MG63 (cell line): ENCODE measurements around the gene PALM3. TPM values are rescaled to one million over a fixed set of nuclear protein-coding genes. Genes with fewer than 3 reads are reported as not detected.
A peak's percentile ranks its signal among the peaks of the same experiment; 100 is the strongest.

ENCODE experiments used
- DNase-seq: peaks from one replicate; pipeline ENCODE4 v3.0.0-alpha.2; 2020
- H3K27me3 ChIP-seq: fragments of 250-450 bp; sonication (Bioruptor Pico); 2 replicates; pipeline ENCODE4 v1.5.1; 2020; ENCODE audit warnings: mild to moderate bottlenecking, moderate library complexity
- H3K36me3 ChIP-seq: fragments of 250-450 bp; sonication (Bioruptor Pico); 2 replicates; pipeline ENCODE4 v1.5.1; 2020; ENCODE audit warnings: mild to moderate bottlenecking, moderate library complexity
- H3K4me3 ChIP-seq: fragments of 250-450 bp; sonication (Bioruptor Pico); 2 replicates; pipeline ENCODE4 v1.5.1; 2020; ENCODE audit warnings: mild to moderate bottlenecking, moderate library complexity
- H3K9me3 ChIP-seq: fragments of 250-450 bp; sonication (Bioruptor Pico); 2 replicates; pipeline ENCODE4 v1.5.1; 2020; ENCODE audit warnings: mild to moderate bottlenecking, moderate library complexity
- total RNA-seq: library from RNA; depleted of rRNA; stranded (reverse); fragments of >200 nt; shearing (Covaris generic); gene quantifications from 2 replicates; pipeline ENCODE4 v1.2.3, GENCODE V29; 2014; ENCODE audit warnings: low replicate concordance

PALM3 gene
- total RNA-seq, 1 experiment from 2014 or later: not detected

- Histone ChIP-seq H3K9me3 (no peaks in the 10 kb centered on the region), H3K4me3 (peak within 1 kb of the TSS; percentile 64), H3K27me3 (peaks cover 7% of the 10 kb centered on the region), H3K36me3 (no peaks in the 10 kb centered on the region)
- no peak for DNase-seq
Observed at GRCh38 chr19:14072535-14073260, 10.8 kb upstream of the PALM3 start, which contains the start of gene MISP3. TSS of gene MISP3 (plus strand) at chr19:14072786. CDS start at chr19:14073310, 524 bp downstream.

DNA sequence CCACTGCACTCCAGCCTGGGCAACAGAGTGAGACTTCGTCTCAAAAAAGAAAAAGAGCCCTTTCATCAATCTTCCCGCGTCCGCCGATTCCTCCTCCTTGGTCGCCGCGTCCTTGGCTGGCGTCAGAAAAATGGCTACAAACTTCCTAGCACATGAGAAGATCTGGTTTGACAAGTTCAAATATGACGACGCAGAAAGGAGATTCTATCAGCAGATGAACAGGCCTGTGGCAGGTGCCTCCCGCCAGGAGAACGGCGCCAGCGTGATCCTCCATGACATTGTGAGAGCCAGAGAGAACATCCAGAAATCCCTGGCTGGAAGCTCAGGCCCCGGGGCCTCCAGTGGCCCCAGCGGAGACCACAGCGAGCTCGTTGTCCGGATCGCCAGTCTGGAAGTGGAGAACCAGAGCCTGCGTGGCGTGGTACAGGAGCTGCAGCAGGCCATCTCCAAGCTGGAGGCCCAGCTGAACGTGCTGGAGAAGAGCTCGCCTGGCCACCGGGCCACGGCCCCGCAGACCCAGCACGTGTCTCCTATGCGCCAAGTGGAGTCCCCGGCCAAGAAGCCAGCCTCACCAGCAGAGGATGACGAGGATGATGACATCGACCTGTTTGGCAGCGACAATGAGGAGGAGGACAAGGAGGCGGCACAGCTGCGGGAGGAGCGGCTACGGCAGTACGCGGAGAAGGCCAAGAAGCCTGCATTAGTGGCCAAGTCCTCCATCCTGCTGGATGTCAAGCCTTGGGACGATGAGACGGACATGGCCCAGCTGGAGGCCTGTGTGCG lies 8.6 kb upstream of the PALM3 start:
- no peaks in the 10 kb centered on the region for H3K36me3 ChIP-seq
- peaks cover 7% of the 10 kb centered on the region for H3K27me3 ChIP-seq
- H3K4me3 ChIP-seq: no peak overlapping the region
- no peaks in the 10 kb centered on the region for H3K9me3 ChIP-seq
- DNase-seq: no peak

DNA sequence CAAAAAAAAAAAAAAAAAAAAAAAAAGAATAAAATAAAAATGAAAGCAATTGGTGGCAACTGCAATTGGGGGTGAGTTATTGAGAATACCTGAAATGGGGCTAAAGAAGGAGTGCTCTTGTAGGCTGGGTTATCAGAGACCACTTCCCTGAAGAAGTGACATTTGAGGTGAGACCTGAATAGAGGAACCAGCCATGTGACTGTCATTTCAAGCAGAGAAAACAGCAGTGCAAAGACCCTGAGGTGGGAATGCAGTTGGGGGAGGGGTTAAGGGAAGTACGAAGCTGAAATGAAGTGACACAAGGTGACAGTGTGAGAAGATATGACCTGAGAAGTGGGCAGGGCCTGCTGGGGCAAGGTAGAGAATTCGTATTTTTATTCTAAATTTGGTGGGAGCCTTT lies 4.3 kb upstream of the PALM3 start:
- Histone ChIP-seq H3K9me3 (no peaks in the 10 kb centered on the region), H3K27me3 (no peaks in the 10 kb centered on the region), H3K36me3 (no peaks in the 10 kb centered on the region), H3K4me3 (no peak overlapping the region)
- DNase-seq: no peak

GRCh38 chr19:14063105-14063504 lies 1.2 kb upstream of the PALM3 start:
- DNase-seq: no peak
- Histone ChIP-seq H3K36me3 (no peaks in the 10 kb centered on the region), H3K27me3 (peaks cover 17% of the 10 kb centered on the region), H3K9me3 (no peaks in the 10 kb centered on the region), H3K4me3 (no peak overlapping the region)

DNA sequence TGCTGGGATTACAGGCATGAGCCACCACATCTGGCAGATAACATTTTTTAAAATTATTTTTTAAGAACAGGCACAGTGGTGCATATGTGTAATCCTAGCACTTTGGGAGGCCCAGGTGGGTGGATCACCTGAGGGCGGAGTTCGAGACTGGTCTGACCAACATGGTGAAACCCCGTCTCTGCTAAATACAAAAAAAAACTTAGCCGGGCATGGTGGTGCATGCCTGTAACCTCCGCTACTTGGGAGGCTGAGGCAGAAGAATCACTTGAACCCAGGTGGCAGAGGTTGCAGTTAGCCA lies 631 bp upstream of the PALM3 start:
- Histone ChIP-seq H3K36me3 (no peaks in the 10 kb centered on the region), H3K4me3 (no peak overlapping the region), H3K27me3 (peaks cover 17% of the 10 kb centered on the region), H3K9me3 (no peaks in the 10 kb centered on the region)
- no peak for DNase-seq

DNA sequence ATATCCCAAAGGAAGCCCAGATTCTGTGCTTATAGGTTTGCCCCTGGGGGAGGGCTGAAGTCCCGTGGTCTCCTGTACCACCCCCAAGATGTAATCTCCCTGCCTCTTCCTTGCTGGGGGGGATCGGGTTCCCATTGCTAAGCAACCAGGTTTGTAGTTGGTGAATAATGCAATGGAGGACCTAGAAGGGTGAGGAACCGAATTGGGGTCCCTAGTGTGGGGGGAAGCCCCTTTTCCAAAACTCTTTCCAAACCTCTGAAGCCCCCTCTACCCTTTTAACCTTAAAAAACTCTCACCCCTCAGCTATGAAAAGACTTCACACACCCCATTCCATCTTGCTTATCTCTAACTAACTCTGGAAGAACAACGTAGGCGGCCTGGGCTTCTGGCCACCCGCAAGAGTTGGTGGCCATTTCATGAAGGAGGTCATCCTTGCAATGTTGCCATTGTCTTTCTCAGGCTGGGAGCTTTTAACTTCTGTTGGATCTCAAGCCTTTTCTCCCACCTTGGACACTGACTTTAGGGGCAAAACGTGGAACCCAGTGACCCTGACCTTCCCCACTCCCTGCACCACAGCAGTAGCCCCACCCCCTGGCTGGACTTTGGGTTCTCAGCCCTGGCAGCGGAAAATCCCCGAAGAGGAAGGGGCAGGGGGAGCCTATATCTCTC lies 661 bp downstream of the PALM3 start:
- Histone ChIP-seq H3K4me3 (no peak overlapping the region), H3K27me3 (peaks cover 17% of the 10 kb centered on the region), H3K36me3 (no peaks in the 10 kb centered on the region), H3K9me3 (no peaks in the 10 kb centered on the region)
- no peak for DNase-seq

DNA sequence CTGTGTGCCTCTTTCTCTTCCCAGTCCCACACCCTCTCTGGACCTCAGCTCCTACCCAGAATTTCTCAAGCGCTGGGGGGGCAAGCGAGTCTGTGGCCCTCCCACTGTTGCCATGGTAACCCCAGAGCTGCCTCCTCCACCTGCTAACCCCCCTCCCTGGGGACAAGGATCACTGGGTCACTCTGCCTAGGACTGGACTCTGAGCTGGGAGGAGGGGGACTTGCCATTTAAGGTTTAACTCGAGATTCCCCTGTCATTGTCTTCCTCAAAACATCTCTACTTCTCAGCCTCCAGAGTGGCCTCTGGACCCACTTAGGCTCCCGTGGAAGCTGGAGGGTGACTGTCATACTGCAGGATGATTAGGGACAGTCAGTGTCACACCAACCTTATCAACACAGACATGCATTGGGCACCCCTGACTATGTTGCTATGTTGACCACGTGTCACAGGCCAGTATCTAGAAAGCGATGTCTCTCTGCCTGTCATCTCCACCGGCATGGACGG lies 2.2 kb downstream of the PALM3 start:
- H3K27me3 ChIP-seq: peaks cover 17% of the 10 kb centered on the region
- H3K4me3 ChIP-seq: no peak overlapping the region
- no peaks in the 10 kb centered on the region for H3K9me3 ChIP-seq
- H3K36me3 ChIP-seq: no peaks in the 10 kb centered on the region
- no peak for DNase-seq

GRCh38 chr19:14059093-14059480 lies 2.8 kb downstream of the PALM3 start:
- Histone ChIP-seq H3K27me3 (peaks cover 17% of the 10 kb centered on the region), H3K4me3 (no peak overlapping the region), H3K36me3 (no peaks in the 10 kb centered on the region), H3K9me3 (no peaks in the 10 kb centered on the region)
- no peak for DNase-seq

GRCh38 chr19:14058182-14059092 lies 3.4 kb downstream of the PALM3 start:
- H3K9me3 ChIP-seq: no peaks in the 10 kb centered on the region
- no peak overlapping the region; the same call in 1 of the 2 replicates for H3K4me3 ChIP-seq
- no peaks in the 10 kb centered on the region for H3K36me3 ChIP-seq
- H3K27me3 ChIP-seq: peaks cover 17% of the 10 kb centered on the region
- DNase-seq: no peak

- no peaks in the 10 kb centered on the region for H3K9me3 ChIP-seq
- DNase-seq: no peak
- peaks cover 17% of the 10 kb centered on the region for H3K27me3 ChIP-seq
- no peaks in the 10 kb centered on the region; the same call in 1 of the 2 replicates for H3K36me3 ChIP-seq
- no peak overlapping the region for H3K4me3 ChIP-seq
Observed at GRCh38 chr19:14056741-14057356, 5.0 kb downstream of the PALM3 start.

DNA sequence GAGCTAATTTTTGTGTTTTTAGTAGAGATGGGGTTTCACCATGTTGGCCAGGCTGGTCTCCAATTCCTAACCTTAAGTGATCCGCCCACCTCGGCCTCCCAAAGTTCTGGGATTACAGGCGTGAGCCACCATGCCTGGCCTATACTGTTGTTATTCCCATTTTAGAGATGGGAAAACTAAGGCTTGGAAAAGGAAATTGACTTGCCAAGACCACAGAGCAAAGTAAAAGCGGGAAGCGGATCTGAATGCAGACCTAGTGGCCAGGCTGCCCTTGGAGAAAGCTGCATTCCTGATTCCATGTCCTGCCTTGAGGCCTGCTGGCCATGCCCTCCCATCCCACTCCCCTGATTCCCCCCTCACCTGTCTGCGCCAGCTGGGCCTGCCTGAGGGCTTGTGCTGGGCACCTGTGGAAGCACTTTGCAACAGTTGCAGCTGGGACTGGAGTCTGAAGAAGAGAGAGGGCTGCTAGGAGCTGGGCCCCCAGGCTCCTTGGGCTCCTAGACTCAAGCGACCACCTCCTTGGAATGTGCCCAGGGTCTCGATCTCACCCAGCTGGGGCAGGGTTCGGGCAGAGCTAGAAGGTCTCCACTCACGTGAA lies 5.7 kb downstream of the PALM3 start:
- Histone ChIP-seq H3K9me3 (no peaks in the 10 kb centered on the region), H3K4me3 (no peak overlapping the region), H3K27me3 (peaks cover 17% of the 10 kb centered on the region), H3K36me3 (no peaks in the 10 kb centered on the region; the same call in 1 of the 2 replicates)
- no peak for DNase-seq

DNA sequence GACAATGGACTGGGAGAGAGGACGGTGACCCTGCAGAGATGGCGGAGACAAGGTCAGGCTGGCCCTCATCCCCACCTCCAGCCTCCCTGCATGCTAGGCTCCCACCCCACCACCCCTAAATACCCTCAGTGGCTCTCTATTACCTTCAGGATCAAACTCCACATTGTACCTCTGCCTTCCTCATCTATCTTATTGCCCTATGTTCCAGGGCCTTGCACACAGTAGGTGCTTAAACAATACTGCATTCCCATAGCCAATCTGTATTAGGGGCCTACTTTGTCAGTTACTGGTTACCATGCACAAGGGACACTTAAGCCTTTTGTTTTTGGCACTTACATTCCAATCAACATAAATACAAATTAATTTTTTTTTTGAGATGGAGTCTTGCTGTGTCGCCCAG lies 6.5 kb downstream of the PALM3 start:
- H3K9me3 ChIP-seq: no peaks in the 10 kb centered on the region
- DNase-seq: no peak
- H3K27me3 ChIP-seq: peaks cover 17% of the 10 kb centered on the region
- H3K36me3 ChIP-seq: no peaks in the 10 kb centered on the region; the same call in 1 of the 2 replicates
- H3K4me3 ChIP-seq: no peak overlapping the region

DNA sequence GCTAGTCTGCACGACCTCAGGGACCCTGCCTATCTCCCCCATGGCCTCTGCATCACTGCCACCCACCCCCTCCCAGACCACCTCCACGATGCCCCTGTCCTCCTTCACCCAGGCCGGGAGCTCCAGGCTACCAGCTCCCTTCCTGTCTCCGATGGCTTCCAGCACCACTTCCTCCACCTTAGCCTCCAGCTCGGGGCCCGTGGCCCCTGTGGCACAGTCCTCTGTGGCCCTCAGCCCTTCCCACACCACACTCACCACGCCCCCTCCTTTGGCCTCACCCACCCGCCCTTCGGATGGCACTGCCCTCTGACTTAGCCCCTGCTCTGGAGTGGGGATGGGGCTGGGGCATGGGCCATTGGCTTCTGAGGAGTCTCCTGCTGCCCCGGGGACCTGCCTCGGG lies 7.2 kb downstream of the PALM3 start:
- H3K27me3 ChIP-seq: peaks cover 16% of the 10 kb centered on the region
- DNase-seq: no peak
- no peak overlapping the region for H3K4me3 ChIP-seq
- H3K36me3 ChIP-seq: no peaks in the 10 kb centered on the region; the same call in 1 of the 2 replicates
- no peaks in the 10 kb centered on the region for H3K9me3 ChIP-seq

- H3K36me3 ChIP-seq: no peaks in the 10 kb centered on the region; the same call in 1 of the 2 replicates
- no peak for DNase-seq
- peaks cover 10% of the 10 kb centered on the region for H3K27me3 ChIP-seq
- no peak overlapping the region for H3K4me3 ChIP-seq
- no peaks in the 10 kb centered on the region for H3K9me3 ChIP-seq
Observed at GRCh38 chr19:14054099-14054498, 7.8 kb downstream of the PALM3 start.

GRCh38 chr19:14053500-14053899 lies 8.4 kb downstream of the PALM3 start:
- H3K27me3 ChIP-seq: peaks cover 4% of the 10 kb centered on the region; the same call in 1 of the 2 replicates
- H3K36me3 ChIP-seq: peaks cover 2% of the 10 kb centered on the region
- H3K4me3 ChIP-seq: no peak overlapping the region
- no peak for DNase-seq
- peaks cover 4% of the 10 kb centered on the region for H3K9me3 ChIP-seq
